GM20431 (cell line): ENCODE data around the gene WWOX.

Experiments
- in situ Hi-C: fragments of 300-500 bp; cut with MseI, MboI; formaldehyde crosslinking; loops from one replicate; pipeline ENCODE4 v1.15.0; 2020; ENCODE audit warnings: low sequenced_read_pairs; ENCODE audit not compliant: unreplicated experiment

Gene WWOX

GRCh38 chr16:78137179-78137578 lies 37.7 kb downstream of the WWOX start:
- in situ Hi-C loops: no loop called here

GRCh38 chr16:78137782-78138616 lies 38.5 kb downstream of the WWOX start:
- in situ Hi-C loops: no loop called here

- in situ Hi-C loops: no loop called here
Measured at GRCh38 chr16:78140818-78141466, 41.5 kb downstream of the WWOX start.

DNA sequence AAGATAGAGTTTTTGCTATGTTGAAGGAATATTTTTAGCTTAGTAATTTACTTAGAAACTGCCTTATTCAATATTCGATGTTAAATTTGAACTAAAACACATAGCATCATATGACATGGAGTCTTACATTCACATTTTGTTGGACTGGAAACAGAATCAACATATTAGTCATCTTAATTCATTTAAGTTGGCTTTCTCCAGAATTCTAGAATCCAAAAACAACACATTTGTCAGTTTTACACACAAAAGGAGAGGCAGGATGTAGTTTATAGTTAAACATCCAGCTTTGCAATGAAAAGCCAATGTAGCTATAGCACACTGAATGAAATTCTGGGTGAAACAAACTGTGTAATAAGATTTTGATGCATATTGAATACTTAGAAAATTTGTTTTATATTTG lies 43.3 kb downstream of the WWOX start:
- in situ Hi-C loops: no loop called here

DNA sequence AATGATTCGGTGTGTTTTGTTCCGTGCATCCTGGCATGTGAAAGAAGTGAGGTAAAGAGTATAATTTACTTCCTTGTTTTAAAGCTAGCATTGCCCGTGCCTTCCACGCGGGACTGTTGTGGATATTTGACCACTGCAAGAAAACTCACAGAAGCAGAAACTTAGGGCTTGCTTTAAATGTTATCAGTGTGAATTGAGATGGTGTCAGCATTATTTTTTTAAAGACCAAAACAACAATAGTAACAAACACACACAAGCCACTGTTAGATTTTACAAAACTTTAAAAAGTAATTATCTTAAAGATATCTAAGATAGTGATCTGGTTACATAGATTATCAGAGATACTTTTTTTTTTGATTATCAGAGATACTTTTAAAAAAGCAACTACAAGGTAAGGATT lies 47.4 kb downstream of the WWOX start:
- in situ Hi-C loops: no loop called here

- in situ Hi-C loops: no loop called here
Measured at GRCh38 chr16:78147911-78148401, 48.5 kb downstream of the WWOX start.

- in situ Hi-C loops: no loop called here
Measured at GRCh38 chr16:78150233-78150632, 50.8 kb downstream of the WWOX start.

DNA sequence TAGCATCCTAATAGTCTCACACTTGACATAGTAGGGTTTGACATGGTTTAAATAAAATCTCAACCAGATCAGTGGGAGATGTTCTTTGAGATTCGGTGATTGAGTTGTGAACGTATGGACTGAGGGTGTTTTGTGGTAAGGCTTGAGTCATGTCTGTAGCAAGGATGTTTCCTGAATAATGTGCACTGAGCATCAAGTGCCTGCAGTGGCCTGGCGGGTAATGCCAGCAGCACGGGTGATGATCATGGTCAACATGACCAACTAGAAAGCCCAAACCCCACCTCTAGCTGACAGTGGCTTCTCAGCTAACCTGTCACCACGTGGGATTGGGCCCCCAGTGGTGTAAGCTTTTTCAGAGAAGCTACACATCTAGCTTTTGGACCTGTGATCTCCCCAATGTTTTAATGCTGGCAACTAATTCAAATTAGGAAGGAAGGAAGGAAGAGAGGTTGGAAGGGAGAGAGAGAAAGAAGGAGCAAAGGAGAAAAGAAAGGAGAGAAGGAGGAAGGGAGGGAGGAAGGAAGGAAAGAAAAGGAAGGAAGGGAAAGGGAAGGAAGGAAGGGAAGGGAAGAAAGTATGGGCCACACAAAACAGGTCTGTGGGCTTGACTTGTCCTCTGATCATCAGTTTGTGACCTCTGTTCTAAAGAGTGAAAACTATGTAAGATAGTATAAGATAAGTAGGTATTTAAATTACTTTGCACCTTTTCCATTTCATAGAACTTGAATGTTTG lies 55.4 kb downstream of the WWOX start:
- in situ Hi-C loops: no loop called here

GRCh38 chr16:78155791-78156345 lies 56.4 kb downstream of the WWOX start:
- in situ Hi-C loops: no loop called here

GRCh38 chr16:78161023-78161729 lies 61.7 kb downstream of the WWOX start:
- in situ Hi-C loops: no loop called here

GRCh38 chr16:78163772-78164670 lies 64.6 kb downstream of the WWOX start:
- in situ Hi-C loops: no loop called here

DNA sequence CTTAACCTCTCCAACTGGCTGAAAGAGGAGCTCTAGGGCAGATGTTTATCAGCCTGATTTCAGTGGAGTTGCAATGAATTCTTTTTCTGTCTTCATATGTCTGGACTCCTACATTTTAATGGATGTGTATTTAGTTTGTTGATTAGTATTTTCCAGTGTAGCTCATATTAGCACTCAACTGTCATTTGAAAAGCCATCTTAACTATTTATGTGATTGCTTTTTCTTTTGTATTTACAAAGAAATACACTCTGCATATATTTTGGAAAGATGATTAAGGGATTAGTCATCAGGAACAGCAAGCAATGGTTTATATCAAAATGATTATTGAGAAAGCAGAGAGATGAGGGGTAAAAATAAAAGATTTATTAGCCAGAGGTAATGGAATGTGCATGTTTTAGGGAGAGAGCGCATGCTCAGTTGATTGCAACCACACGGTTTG lies 71.1 kb downstream of the WWOX start:
- in situ Hi-C loops: no loop called here

GRCh38 chr16:78175287-78175686 lies 75.8 kb downstream of the WWOX start:
- in situ Hi-C loops: no loop called here

DNA sequence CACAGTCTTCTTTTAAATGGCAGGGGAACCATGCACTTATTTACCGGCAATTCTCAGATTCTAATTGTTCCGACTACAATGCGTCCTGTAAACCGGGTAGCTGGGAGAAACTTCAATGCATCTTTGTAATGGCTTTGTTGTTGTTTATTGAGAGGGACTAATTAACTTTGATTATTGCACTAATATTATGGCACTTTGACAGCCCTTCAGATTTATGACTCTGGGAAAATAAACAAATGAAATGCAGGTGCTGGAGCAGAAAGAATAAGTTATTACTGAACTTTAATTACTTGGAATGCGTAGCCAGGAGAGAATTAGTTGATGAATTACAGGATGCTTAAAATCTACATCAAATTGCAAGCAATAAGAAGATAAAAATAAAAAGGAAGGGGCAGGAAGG lies 77.0 kb downstream of the WWOX start:
- in situ Hi-C loops: no loop called here

DNA sequence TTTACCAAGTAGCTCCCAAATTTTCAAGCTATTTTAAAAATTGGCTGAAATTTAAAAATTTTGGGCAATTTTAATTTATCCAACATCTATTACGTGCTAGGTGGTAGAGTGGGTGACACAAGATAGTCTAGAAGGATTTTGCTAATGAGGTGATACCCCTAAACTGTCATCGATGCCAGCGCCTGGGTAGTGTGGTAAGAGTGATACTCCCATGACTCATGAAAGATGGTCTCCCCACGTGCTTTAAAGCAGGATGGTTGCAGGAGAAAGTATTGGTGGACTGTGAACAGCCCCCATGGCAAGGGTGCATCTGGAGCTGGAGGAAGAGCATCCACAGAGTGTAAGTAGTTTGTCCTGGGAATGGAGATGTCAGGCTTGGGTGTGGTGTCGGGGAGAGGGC lies 77.8 kb downstream of the WWOX start:
- in situ Hi-C loops: no loop called here

- in situ Hi-C loops: no loop called here
Measured at GRCh38 chr16:78177987-78178386, 78.5 kb downstream of the WWOX start.

DNA sequence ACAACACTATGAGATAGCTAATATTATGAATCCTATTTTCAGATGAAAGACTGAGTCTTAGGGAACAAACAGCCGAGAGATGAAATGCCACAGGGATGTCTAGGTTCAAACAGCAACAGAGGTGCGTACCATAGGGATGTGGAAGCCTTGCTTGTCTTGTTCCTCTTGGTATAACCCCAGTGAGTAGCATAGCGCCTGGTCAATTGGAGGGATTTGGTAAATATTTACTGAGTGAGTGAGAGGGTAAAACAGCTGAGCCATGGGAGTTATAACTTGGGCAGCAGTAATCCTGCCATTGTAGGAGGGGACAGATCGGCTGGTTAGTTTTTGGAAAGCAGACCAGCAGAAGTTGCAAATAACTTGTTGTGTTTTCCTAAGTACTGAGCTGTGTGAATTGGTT lies 80.2 kb downstream of the WWOX start:
- in situ Hi-C loops: no loop called here

- in situ Hi-C loops: no loop called here
Measured at GRCh38 chr16:78180349-78180748, 80.9 kb downstream of the WWOX start.
